ENCODE measurements around the gene RERE. TPM values are rescaled to one million over a fixed set of nuclear protein-coding genes. Genes with fewer than 3 reads are reported as not detected.
A peak's percentile ranks its signal among the peaks of the same experiment; 100 is the strongest.

Gene RERE
- total RNA-seq, 1 donor from 2014 or later = 64.6 TPM

- Histone ChIP-seq H3K4me3 (peak overlapping the region in 1 of 2 donors; percentile 40), H3K36me3 (peaks cover 19% of the 10 kb centered on the region in 2 donors), H3K27ac (peak overlapping the region; percentile 77 to 78), H3K4me1 (peaks cover 24 to 81% of the 10 kb centered on the region in 2 donors), H3K9me3 (no peaks in the 10 kb centered on the region), H3K27me3 (no peaks in the 10 kb centered on the region)
- intact Hi-C loops (cut with DNase I) = no loop called here
- DNase-seq (ENCODE audit: low spot score in 2 of 2) = no peak
- TF ChIP-seq CTCF (IDR thresholded peaks at IDR 0.05) = no peak
Observed at GRCh38 chr1:8409606-8410005, 407.8 kb downstream of the RERE start.

- Histone ChIP-seq H3K4me3 (peak overlapping the region; percentile 37 to 40), H3K27ac (peak overlapping the region; percentile 77 to 78), H3K27me3 (no peaks in the 10 kb centered on the region), H3K4me1 (peaks cover 24 to 76% of the 10 kb centered on the region in 2 donors), H3K36me3 (peaks cover 16 to 22% of the 10 kb centered on the region in 2 donors), H3K9me3 (no peaks in the 10 kb centered on the region)
- DNase-seq (ENCODE audit: low spot score in 2 of 2) = no peak
- intact Hi-C loops (cut with DNase I) = no loop called here
- TF ChIP-seq CTCF (IDR thresholded peaks at IDR 0.05) = peak; percentile 28 to 56 (median 54)
Observed at GRCh38 chr1:8409106-8409505, 408.3 kb downstream of the RERE start.

- peaks cover 8 to 20% of the 10 kb centered on the region in 2 donors for H3K36me3 ChIP-seq
- H3K27me3 ChIP-seq = no peaks in the 10 kb centered on the region
- peaks cover 21 to 68% of the 10 kb centered on the region in 2 donors for H3K4me1 ChIP-seq
- peak in 1 of 2 donors; percentile 90 for DNase-seq (ENCODE audit: low spot score in 2 of 2)
- intact Hi-C loops (cut with DNase I) = loop anchor here (1.0 kb wide), 1 partner anchor 35 kb away; no protein-coding TSS in a partner anchor
- TF ChIP-seq CTCF (IDR thresholded peaks at IDR 0.05) = no peak
- peak overlapping the region; percentile 37 to 40 for H3K4me3 ChIP-seq
- no peaks in the 10 kb centered on the region for H3K9me3 ChIP-seq
- H3K27ac ChIP-seq = peak overlapping the region; percentile 77 to 78
Observed at GRCh38 chr1:8408151-8408839, 409.1 kb downstream of the RERE start.

GRCh38 chr1:8407652-8408051, 409.8 kb downstream of the RERE start:
- no peak for TF ChIP-seq CTCF (IDR thresholded peaks at IDR 0.05)

GRCh38 chr1:8406960-8407359, 410.5 kb downstream of the RERE start:
- H3K4me1 ChIP-seq = peaks cover 17 to 56% of the 10 kb centered on the region in 2 donors
- no peak overlapping the region for H3K4me3 ChIP-seq
- no peaks in the 10 kb centered on the region for H3K27me3 ChIP-seq
- no peak for TF ChIP-seq CTCF (IDR thresholded peaks at IDR 0.05)
- DNase-seq (ENCODE audit: low spot score in 2 of 2) = peak in 1 of 2 donors; percentile 57
- intact Hi-C loops (cut with DNase I) = no loop called here
- H3K27ac ChIP-seq = peak overlapping the region; percentile 77 to 78
- H3K9me3 ChIP-seq = no peaks in the 10 kb centered on the region
- H3K36me3 ChIP-seq = peaks cover 13 to 21% of the 10 kb centered on the region in 2 donors

More at GRCh38 chr1:8407652-8408051, 409.8 kb downstream of the RERE start:
- DNase-seq (ENCODE audit: low spot score in 2 of 2) = no peak
- intact Hi-C loops (cut with DNase I) = loop anchor here (1.0 kb wide), 1 partner anchor 34 kb away; no protein-coding TSS in a partner anchor
- peaks cover 6 to 20% of the 10 kb centered on the region in 2 donors for H3K36me3 ChIP-seq
- no peaks in the 10 kb centered on the region for H3K9me3 ChIP-seq
- H3K4me1 ChIP-seq = peaks cover 17 to 61% of the 10 kb centered on the region in 2 donors
- H3K27ac ChIP-seq = peak overlapping the region; percentile 77 to 78
- H3K4me3 ChIP-seq = peak overlapping the region in 1 of 2 donors; percentile 40
- no peaks in the 10 kb centered on the region for H3K27me3 ChIP-seq
